Right lobe of liver (tissue), 4 donors: ENCODE data around the gene MBP.

Experiments
- POLR2A ChIP-seq: fragments of 450-650 bp; IDR thresholded peaks from one replicate; pipeline ENCODE4 v1.6.1; 2017; ENCODE audit warnings: antibody characterized with exemption, mild to moderate bottlenecking
- TF ChIP-seq, protein P1 (sequence below), 4 donors: fragments of 200-600 bp in 3 of 4; fragments of 450-650 bp in 1 of 4; IDR thresholded peaks; one replicate each; pipeline versions ENCODE4 v1.5.1 to v1.8.0; 2016 to 2022; ENCODE audit warnings: antibody characterized with exemption in 4 of 4, mild to moderate bottlenecking in 2 of 4
- donor health status: DM: no; HTN: no; CAD: no.
- donor health status: DM: no; HTN: no; CAD: no.
- donor health status: DM: no; HTN: yes; CAD: no.

DNA sequence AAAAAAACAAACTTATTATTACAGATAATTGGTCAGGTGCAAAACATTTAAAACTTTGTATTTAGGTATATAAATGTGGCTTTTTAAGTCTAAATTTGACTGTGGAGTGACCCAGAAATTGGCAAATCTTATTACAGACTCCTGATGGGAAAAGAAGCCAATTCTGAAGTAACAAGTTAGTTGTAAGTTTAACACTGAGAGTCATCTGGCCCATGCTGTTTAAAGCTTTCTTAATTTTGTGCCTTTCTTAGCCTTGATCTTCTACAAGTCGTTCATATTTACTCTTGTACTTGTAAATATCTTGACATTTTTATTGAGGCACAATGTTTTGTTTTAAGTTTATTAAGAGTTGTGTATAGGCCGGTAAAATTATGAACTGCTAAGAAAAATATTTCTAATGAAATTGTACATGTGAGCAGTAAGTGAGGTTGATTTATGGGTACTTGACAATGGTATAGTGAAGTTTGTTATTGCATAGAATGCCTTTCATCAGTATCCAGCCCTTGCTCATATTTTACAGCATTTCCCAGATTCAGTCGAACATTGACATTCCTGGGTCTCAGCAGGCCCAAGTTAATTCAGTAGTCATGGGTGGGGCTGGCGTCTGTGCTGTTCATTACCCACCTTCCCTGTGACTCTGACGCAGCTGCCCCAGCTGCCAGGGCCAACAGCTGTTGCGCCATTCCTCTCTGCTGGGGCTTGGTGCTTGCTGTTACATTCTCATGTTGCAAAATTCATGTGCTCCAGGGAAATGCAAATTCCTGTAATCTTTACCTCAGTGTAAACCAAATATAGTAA is 188.8 kb downstream of the MBP start:
- TF ChIP-seq, protein P1, sequence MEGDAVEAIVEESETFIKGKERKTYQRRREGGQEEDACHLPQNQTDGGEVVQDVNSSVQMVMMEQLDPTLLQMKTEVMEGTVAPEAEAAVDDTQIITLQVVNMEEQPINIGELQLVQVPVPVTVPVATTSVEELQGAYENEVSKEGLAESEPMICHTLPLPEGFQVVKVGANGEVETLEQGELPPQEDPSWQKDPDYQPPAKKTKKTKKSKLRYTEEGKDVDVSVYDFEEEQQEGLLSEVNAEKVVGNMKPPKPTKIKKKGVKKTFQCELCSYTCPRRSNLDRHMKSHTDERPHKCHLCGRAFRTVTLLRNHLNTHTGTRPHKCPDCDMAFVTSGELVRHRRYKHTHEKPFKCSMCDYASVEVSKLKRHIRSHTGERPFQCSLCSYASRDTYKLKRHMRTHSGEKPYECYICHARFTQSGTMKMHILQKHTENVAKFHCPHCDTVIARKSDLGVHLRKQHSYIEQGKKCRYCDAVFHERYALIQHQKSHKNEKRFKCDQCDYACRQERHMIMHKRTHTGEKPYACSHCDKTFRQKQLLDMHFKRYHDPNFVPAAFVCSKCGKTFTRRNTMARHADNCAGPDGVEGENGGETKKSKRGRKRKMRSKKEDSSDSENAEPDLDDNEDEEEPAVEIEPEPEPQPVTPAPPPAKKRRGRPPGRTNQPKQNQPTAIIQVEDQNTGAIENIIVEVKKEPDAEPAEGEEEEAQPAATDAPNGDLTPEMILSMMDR (IDR thresholded peaks at IDR 0.05): no peak
- TF ChIP-seq POLR2A: no peak
